HG03342 (cell line): ENCODE measurements around the gene CHRNG.
"Not testable (repeated sequence)": the region's sequence is repeated elsewhere in the genome, so short reads cannot be mapped to it uniquely, and the experiment has no call there.

Experiments used
- ATAC-seq: cut with Tn5 transposase; IDR thresholded peaks from one replicate; pipeline ENCODE4 v1.9.1; 2021; ENCODE audit warnings: mild to moderate bottlenecking, moderate library complexity; ENCODE audit not compliant: unreplicated experiment

Gene CHRNG

DNA sequence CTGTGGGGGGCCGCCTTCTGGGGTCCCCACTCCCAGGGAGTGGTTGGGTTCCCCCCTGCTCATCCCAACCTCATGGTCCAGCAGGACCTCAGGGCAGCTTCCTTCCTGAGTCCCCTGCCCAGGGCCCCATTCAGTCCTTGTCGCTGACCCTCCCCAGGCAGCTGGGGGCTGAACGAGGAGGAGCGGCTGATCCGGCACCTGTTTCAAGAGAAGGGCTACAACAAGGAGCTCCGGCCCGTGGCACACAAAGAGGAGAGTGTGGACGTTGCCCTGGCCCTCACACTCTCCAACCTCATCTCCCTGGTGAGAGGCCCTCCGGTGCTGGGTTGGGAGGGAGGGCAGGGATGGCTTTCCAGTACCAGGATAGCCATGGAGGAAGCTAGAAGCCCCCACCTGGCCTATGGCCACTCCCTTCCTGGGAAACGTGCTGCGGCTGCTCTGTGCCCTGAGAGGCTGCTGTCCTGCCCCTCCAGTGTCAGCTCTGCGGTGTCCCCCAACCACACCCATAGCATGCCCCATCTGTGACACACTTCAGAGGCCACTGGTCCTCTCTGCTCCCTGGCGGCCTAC lies 13.0 kb upstream of the CHRNG start:
- ATAC-seq = no peak

DNA sequence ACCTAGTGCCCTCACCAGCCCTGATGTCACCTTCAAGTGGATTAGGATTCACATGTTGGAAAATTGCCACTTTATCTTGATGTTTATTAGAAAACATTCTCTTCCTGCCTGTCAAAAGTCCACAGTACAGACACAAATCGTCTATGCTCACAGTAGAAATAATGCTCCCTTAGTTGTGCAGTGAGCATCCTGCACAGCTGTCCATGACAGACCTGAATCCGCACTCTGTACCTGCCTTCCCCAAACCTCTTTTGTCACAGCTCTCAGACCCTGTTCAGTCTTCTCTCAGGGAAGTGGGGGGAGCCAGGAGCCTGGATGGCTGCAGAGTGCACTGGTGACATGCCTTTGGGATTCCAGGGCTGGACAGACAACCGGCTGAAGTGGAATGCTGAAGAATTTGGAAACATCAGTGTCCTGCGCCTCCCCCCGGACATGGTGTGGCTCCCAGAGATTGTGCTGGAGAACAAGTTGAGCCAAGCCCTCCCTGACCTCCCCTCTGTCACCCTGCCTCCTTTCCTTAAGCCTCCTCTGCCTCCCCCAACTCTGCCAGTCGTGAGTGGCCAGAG lies 11.5 kb upstream of the CHRNG start:
- no peak for ATAC-seq

GRCh38 chr2:232528746-232529460 lies 10.6 kb upstream of the CHRNG start:
- no peak for ATAC-seq

DNA sequence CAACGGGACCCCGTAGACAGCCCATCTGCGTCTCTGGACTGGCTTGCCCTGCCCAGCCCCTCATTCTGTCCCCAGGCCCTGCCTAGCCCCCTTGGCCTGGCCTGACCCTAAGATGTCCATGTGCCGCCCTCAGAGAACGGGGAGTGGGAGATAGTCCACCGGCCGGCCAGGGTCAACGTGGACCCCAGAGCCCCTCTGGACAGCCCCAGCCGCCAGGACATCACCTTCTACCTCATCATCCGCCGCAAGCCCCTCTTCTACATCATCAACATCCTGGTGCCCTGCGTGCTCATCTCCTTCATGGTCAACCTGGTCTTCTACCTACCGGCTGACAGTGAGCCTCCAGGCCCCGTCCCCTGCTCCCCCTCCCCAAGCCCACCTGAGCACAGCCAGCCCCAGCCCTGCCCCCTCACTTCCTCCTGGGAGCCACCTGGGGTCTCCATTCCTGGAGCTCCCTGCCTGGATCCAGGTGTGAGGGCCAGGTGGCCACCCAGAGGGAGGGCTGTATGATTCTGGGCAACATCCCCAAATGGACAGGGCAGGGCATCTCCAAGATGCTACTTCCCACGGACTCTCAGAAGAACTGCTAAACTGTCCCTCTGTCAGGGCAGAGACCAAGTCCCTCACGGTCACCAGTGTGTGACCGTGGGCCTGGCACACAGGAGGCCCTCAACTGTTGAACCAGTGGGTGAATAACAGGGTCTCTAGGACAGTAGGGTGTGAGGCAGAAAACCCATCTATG lies 9.5 kb upstream of the CHRNG start:
- ATAC-seq = no peak

- ATAC-seq = no peak
Measured at GRCh38 chr2:232530626-232531260, 8.7 kb upstream of the CHRNG start.

DNA sequence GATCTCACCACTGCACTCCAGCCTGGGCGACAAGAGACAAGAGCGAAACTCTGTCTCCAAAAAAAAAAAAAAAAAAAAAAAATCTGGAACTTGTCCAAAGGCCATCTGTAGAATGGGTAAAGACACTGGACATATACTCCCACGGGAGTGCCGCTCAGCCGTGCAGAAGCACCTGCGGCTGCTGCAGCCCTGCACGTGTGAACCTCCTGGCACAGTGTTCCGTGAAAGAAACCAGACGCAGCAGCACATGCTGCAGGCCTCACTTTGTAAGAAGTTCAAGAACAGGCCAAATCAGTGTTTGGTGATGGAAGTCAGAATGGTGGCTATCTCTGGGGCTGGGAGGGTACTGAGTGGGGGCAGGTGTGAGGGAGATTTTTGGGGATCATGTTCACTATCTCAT lies 7.1 kb upstream of the CHRNG start:
- ATAC-seq = no peak

DNA sequence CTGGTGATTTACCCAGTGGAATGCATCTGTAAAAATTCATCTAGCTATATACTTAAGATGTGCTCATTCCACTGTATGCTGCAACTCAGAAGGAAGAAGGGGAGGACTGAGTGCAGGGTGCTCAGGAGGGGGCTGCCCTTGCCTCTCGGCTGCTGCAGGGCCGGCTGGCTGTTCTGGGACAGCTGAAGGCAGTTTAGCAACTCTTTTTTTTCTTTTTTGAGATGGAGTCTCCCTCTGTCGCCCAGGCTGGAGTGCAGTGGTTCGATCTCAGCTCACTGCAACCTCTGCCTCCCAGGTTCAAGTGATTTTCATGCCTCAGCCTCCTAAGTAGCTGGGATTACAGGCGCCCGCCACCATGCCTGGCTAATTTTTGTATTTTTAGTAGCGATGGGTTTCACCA lies 6.7 kb upstream of the CHRNG start:
- not testable (repeated sequence) for ATAC-seq

DNA sequence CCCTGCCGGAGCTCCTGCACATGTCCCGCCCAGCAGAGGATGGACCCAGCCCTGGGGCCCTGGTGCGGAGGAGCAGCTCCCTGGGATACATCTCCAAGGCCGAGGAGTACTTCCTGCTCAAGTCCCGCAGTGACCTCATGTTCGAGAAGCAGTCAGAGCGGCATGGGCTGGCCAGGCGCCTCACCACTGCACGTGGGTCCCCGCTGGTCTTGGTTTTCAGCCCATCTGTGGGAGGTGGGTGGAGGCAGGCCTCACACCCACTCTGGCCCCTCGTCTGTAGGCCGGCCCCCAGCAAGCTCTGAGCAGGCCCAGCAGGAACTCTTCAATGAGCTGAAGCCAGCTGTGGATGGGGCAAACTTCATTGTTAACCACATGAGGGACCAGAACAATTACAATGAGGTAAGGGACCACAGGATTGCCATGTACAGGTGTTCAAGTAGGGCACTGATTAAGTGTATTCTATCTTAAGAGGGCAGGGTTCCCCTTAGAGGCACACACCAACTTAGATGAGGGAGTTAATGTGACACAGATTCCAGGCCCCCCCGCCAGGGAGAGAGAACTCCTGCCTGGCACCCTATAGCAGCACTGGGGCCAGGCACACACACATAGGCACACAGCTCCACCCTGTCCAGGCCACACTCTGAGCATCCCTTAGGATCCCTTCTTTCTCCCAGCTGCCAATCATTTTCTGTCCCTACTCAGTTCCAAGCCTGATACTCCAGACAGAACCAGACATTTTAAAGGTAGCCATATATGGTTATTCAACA lies 5.4 kb upstream of the CHRNG start:
- ATAC-seq = no peak

- no peak for ATAC-seq
Measured at GRCh38 chr2:232534940-232535651, 4.4 kb upstream of the CHRNG start.

DNA sequence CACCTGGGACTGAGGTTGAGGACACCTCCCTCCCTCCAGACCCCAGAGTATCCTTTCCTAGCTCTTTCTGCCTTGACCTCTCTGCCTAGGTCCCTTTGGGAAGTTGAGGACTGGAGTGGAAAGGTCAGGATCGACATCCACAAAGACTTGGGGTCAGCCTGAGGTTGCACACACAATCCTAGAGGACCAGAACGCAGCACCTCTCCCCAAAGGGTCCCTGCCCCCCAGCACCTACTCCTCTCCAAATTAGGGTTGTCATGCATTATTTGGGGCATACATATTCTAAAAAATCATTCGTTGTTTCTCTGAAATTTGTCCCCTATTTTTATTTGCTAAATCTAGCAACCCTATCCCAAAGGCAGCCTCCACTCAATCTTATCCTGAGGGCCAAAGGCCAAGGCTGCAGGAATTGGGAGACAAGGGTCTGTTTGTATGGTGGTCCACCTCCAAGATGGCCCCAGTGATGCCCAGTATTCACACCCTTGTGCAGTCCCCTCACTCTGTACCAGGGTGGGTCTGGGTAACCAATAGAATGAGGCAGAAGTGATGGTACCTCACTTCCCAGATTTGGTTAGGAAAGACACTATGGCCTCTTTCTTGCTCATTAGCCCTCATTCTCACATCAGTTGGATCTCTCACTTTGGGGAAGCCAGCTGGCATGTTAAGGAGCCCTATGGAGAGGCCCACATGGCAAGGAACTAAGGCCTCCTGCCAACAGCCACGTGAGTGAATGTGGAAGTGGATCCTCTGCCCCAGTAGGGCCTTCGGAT lies 3.5 kb upstream of the CHRNG start:
- no peak for ATAC-seq

- no peak for ATAC-seq
Measured at GRCh38 chr2:232537079-232537478, 2.4 kb upstream of the CHRNG start.

- no peak for ATAC-seq
Measured at GRCh38 chr2:232537499-232537898, 2.0 kb upstream of the CHRNG start.

DNA sequence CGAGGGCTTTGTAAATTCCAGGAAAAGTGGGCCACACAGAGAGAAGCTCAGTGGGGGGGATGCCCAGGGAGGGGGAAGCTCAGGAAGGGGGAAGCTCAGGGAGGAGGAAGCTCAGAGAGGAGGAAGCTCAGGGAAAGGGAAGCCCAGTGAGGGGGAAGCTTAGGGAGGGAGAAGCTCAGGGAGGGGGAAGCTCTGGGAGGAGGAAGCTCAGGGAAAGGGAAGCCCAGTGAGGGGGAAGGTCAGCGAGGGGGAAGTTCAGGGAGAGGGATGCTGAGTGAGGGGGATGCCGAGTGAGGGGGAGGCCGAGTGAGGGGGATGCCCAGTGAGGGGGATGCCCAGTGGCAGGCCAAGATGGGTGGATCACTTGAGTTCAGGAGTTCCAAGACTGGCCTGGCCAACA lies 821 bp upstream of the CHRNG start:
- ATAC-seq = no peak

- no peak for ATAC-seq
Measured at GRCh38 chr2:232540441-232541041, 1.0 kb downstream of the CHRNG start.

DNA sequence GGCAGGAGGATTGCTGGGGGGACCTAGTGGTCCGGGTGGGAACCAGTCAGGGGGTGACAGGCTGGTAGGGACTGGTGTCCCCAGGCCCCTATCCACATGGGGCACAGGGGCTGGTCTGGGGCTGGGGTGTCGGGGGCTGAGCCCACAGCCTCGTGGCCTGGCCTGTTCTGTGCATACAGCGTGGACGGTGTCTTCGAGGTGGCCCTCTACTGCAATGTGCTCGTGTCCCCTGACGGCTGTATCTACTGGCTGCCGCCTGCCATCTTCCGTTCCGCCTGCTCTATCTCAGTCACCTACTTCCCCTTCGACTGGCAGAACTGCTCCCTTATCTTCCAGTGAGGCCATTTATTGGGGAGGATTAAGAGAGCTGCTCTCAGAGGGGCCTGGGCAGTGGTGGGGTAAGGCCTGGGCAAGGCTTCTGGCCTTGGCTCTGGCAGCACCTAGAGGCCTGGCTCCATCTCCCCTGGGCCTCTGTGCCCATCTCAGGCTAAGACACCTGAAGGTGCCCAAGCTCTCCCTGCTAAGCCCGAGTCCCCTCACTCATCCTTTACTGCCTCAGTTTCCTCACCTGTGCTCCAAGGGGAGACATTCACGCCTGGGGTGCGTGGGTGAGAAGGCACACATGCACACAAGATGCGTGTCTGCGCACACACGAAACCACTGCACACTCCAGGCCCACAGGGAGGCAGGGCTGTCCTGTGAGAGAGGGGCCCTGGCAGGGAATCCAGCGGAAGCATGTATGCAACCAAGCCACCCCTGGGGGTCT lies 1.9 kb downstream of the CHRNG start:
- no peak for ATAC-seq

- no peak for ATAC-seq
Measured at GRCh38 chr2:232541961-232542714, 2.6 kb downstream of the CHRNG start.

GRCh38 chr2:232542715-232543467 lies 3.4 kb downstream of the CHRNG start:
- ATAC-seq = no peak
